Dendritic cell treated with granulocyte-macrophage colony-stimulating factor and Interleukin-4, amounts not matched to agents 40 ng/mL and 50 ng/mL, for 4 days (primary cell): ENCODE results near the gene PEAR1.

Source experiments
- H3K27ac Mint-ChIP-seq: one replicate; pipeline ENCODE4 v1.8.0; 2022; ENCODE audit warnings: mild to moderate bottlenecking, mixed read lengths
- H3K27me3 Mint-ChIP-seq: one replicate; pipeline ENCODE4 v1.8.0; 2022; ENCODE audit warnings: mild to moderate bottlenecking, mixed read lengths
- H3K36me3 Mint-ChIP-seq: one replicate; pipeline ENCODE4 v1.8.0; 2022; ENCODE audit warnings: low read depth, mixed read lengths
- H3K4me1 Mint-ChIP-seq: one replicate; pipeline ENCODE4 v1.8.0; 2022; ENCODE audit warnings: low read depth, mixed read lengths
- H3K4me3 Mint-ChIP-seq: one replicate; pipeline ENCODE4 v1.8.0; 2022; ENCODE audit warnings: mild to moderate bottlenecking, moderate library complexity, mixed read lengths
- H3K9me3 Mint-ChIP-seq: one replicate; pipeline ENCODE4 v1.8.0; 2022; ENCODE audit warnings: mixed read lengths
- intact Hi-C: fragments of 100-400 bp; cut with micrococcal nuclease; formaldehyde crosslinking; loops from one replicate; pipeline ENCODE4 v1.15.0; 2022

PEAR1 gene

GRCh38 chr1:156944848-156945247 lies 51.3 kb downstream of the PEAR1 start:
- Mint-ChIP-seq H3K27me3 (no peaks in the 10 kb centered on the region), H3K4me1 (no peaks in the 10 kb centered on the region), H3K36me3 (peaks cover 100% of the 10 kb centered on the region), H3K27ac (no peak overlapping the region), H3K9me3 (no peaks in the 10 kb centered on the region), H3K4me3 (no peak overlapping the region)
- intact Hi-C loops: no loop called here

- intact Hi-C loops: no loop called here
- H3K27ac Mint-ChIP-seq: no peak overlapping the region
- H3K36me3 Mint-ChIP-seq: peaks cover 100% of the 10 kb centered on the region
- H3K4me1 Mint-ChIP-seq: peaks cover 5% of the 10 kb centered on the region
- no peak overlapping the region for H3K4me3 Mint-ChIP-seq
- no peaks in the 10 kb centered on the region for H3K9me3 Mint-ChIP-seq
- H3K27me3 Mint-ChIP-seq: no peaks in the 10 kb centered on the region
These were observed 52.6 kb downstream of the PEAR1 start for GRCh38 chr1:156945881-156946661.

- no peaks in the 10 kb centered on the region for H3K9me3 Mint-ChIP-seq
- no peak overlapping the region for H3K4me3 Mint-ChIP-seq
- no peaks in the 10 kb centered on the region for H3K27me3 Mint-ChIP-seq
- peaks cover 100% of the 10 kb centered on the region for H3K36me3 Mint-ChIP-seq
- no peak overlapping the region for H3K27ac Mint-ChIP-seq
- intact Hi-C loops: no loop called here
- H3K4me1 Mint-ChIP-seq: peaks cover 11% of the 10 kb centered on the region
These were observed 53.6 kb downstream of the PEAR1 start for GRCh38 chr1:156947127-156947526.

- Mint-ChIP-seq H3K36me3 (peaks cover 100% of the 10 kb centered on the region), H3K9me3 (no peaks in the 10 kb centered on the region), H3K27ac (no peak overlapping the region), H3K4me1 (peaks cover 11% of the 10 kb centered on the region), H3K27me3 (no peaks in the 10 kb centered on the region), H3K4me3 (no peak overlapping the region)
- intact Hi-C loops: no loop called here
These were observed 54.5 kb downstream of the PEAR1 start for GRCh38 chr1:156947818-156948525.

- no peak overlapping the region for H3K4me3 Mint-ChIP-seq
- H3K27me3 Mint-ChIP-seq: no peaks in the 10 kb centered on the region
- H3K27ac Mint-ChIP-seq: no peak overlapping the region
- no peaks in the 10 kb centered on the region for H3K9me3 Mint-ChIP-seq
- peaks cover 97% of the 10 kb centered on the region for H3K36me3 Mint-ChIP-seq
- intact Hi-C loops: no loop called here
- H3K4me1 Mint-ChIP-seq: peaks cover 11% of the 10 kb centered on the region
These were observed 55.2 kb downstream of the PEAR1 start for GRCh38 chr1:156948708-156949107.

- intact Hi-C loops: no loop called here
- peaks cover 93% of the 10 kb centered on the region for H3K36me3 Mint-ChIP-seq
- no peak overlapping the region for H3K4me3 Mint-ChIP-seq
- H3K27ac Mint-ChIP-seq: no peak overlapping the region
- no peaks in the 10 kb centered on the region for H3K27me3 Mint-ChIP-seq
- H3K4me1 Mint-ChIP-seq: peaks cover 11% of the 10 kb centered on the region
- H3K9me3 Mint-ChIP-seq: no peaks in the 10 kb centered on the region
These were observed 55.6 kb downstream of the PEAR1 start for GRCh38 chr1:156949127-156949526.

- peaks cover 11% of the 10 kb centered on the region for H3K4me1 Mint-ChIP-seq
These were observed 57.9 kb downstream of the PEAR1 start for GRCh38 chr1:156951371-156951770.

GRCh38 chr1:156953571-156953970 lies 60.1 kb downstream of the PEAR1 start:
- intact Hi-C loops: no loop called here
- Mint-ChIP-seq H3K27me3 (no peaks in the 10 kb centered on the region), H3K36me3 (peaks cover 93% of the 10 kb centered on the region), H3K4me3 (no peak overlapping the region), H3K27ac (no peak overlapping the region), H3K9me3 (no peaks in the 10 kb centered on the region), H3K4me1 (peaks cover 11% of the 10 kb centered on the region)

More at GRCh38 chr1:156951371-156951770, 57.9 kb downstream of the PEAR1 start:
- no peak overlapping the region for H3K4me3 Mint-ChIP-seq
- no peaks in the 10 kb centered on the region for H3K9me3 Mint-ChIP-seq
- H3K36me3 Mint-ChIP-seq: peaks cover 93% of the 10 kb centered on the region
- intact Hi-C loops: no loop called here
- no peaks in the 10 kb centered on the region for H3K27me3 Mint-ChIP-seq
- H3K27ac Mint-ChIP-seq: no peak overlapping the region

- H3K27ac Mint-ChIP-seq: no peak overlapping the region
- H3K36me3 Mint-ChIP-seq: peaks cover 93% of the 10 kb centered on the region
- H3K4me1 Mint-ChIP-seq: peaks cover 19% of the 10 kb centered on the region
These were observed 62.8 kb downstream of the PEAR1 start for GRCh38 chr1:156956333-156956732.

GRCh38 chr1:156957634-156958033 lies 64.1 kb downstream of the PEAR1 start:
- H3K27me3 Mint-ChIP-seq: no peaks in the 10 kb centered on the region
- peaks cover 93% of the 10 kb centered on the region for H3K36me3 Mint-ChIP-seq
- no peak overlapping the region for H3K4me3 Mint-ChIP-seq
- intact Hi-C loops: no loop called here
- H3K9me3 Mint-ChIP-seq: no peaks in the 10 kb centered on the region
- peaks cover 28% of the 10 kb centered on the region for H3K4me1 Mint-ChIP-seq
- H3K27ac Mint-ChIP-seq: no peak overlapping the region

More at GRCh38 chr1:156956333-156956732, 62.8 kb downstream of the PEAR1 start:
- Mint-ChIP-seq H3K27me3 (no peaks in the 10 kb centered on the region), H3K9me3 (no peaks in the 10 kb centered on the region), H3K4me3 (no peak overlapping the region)
- intact Hi-C loops: no loop called here

- Mint-ChIP-seq H3K4me3 (no peak overlapping the region), H3K36me3 (peaks cover 93% of the 10 kb centered on the region), H3K27me3 (no peaks in the 10 kb centered on the region), H3K27ac (no peak overlapping the region), H3K9me3 (no peaks in the 10 kb centered on the region), H3K4me1 (peaks cover 34% of the 10 kb centered on the region)
- intact Hi-C loops: no loop called here
These were observed 64.8 kb downstream of the PEAR1 start for GRCh38 chr1:156958247-156958714.

GRCh38 chr1:156959414-156959813 lies 65.9 kb downstream of the PEAR1 start:
- intact Hi-C loops: no loop called here
- Mint-ChIP-seq H3K27ac (no peak overlapping the region), H3K4me1 (peaks cover 45% of the 10 kb centered on the region), H3K27me3 (no peaks in the 10 kb centered on the region), H3K9me3 (no peaks in the 10 kb centered on the region), H3K4me3 (no peak overlapping the region), H3K36me3 (peaks cover 100% of the 10 kb centered on the region)

- Mint-ChIP-seq H3K9me3 (no peaks in the 10 kb centered on the region), H3K36me3 (peaks cover 98% of the 10 kb centered on the region), H3K27ac (no peak overlapping the region), H3K4me1 (peaks cover 48% of the 10 kb centered on the region), H3K4me3 (no peak overlapping the region), H3K27me3 (no peaks in the 10 kb centered on the region)
- intact Hi-C loops: loop anchor here (10.0 kb wide), 1 partner anchor 115 kb away; no protein-coding TSS in a partner anchor
These were observed 66.4 kb downstream of the PEAR1 start for GRCh38 chr1:156959925-156960324.

GRCh38 chr1:156961709-156962108 lies 68.2 kb downstream of the PEAR1 start:
- intact Hi-C loops: loop anchor here (10.0 kb wide), 1 partner anchor 113 kb away; no protein-coding TSS in a partner anchor
- Mint-ChIP-seq H3K9me3 (no peaks in the 10 kb centered on the region), H3K36me3 (peaks cover 95% of the 10 kb centered on the region), H3K4me1 (peaks cover 48% of the 10 kb centered on the region), H3K27me3 (no peaks in the 10 kb centered on the region), H3K27ac (peak overlapping the region; percentile 88), H3K4me3 (peak overlapping the region; percentile 0)
